Right renal cortex interstitium (tissue), 3 donors: Measurements from ENCODE around the gene ZNRD2. TPM values are rescaled to one million over a fixed set of nuclear protein-coding genes. Genes with fewer than 3 reads are reported as not detected.

ENCODE experiments used
- DNase-seq, 3 donors: peaks; one replicate each; pipeline ENCODE4 v3.0.0-alpha.2; 2013; ENCODE audit warnings: low read depth in 3 of 3, low spot score in 2 of 3
- polyA plus RNA-seq, 3 donors: library from polyadenylated mRNA; unstranded; fragments of 120-200 nt; gene quantifications; one replicate each; pipeline ENCODE4 v1.2.1, GENCODE V29; 2013; ENCODE audit not compliant: insufficient read length in 3 of 3

Gene ZNRD2
- polyA plus RNA-seq, 3 donors: 42.9 to 49.8 (median 43.2) TPM

- no peak for DNase-seq
Observed at GRCh38 chr11:65620666-65621065, 50.4 kb downstream of the ZNRD2 start.

- DNase-seq: no peak
Observed at GRCh38 chr11:65621460-65621859, 51.2 kb downstream of the ZNRD2 start.

Other genes starting within 250 kb of the ZNRD2 start
- gene DPF2, start 236.6 kb upstream of the ZNRD2 start, polyA plus RNA-seq: 10 to 100 TPM; 76.7 to 88.5 (median 81.3) TPM
- under 1 TPM; 0.62 to 0.69 (median 0.64) TPM for gene TIGD3, start 215.7 kb upstream of the ZNRD2 start, polyA plus RNA-seq
- 1 to 10 TPM; 5.0 to 6.0 (median 5.2) TPM for gene SLC25A45, start 187.8 kb upstream of the ZNRD2 start, polyA plus RNA-seq
- gene FRMD8, start 183.8 kb upstream of the ZNRD2 start, polyA plus RNA-seq: 10 to 100 TPM; 15.5 to 17.8 (median 15.6) TPM
- gene NEAT1, start 147.7 kb upstream of the ZNRD2 start, polyA plus RNA-seq: 100 to 1,000 TPM in 2 of 3 donors, 10 to 100 TPM in 1; 98.2 to 228 (median 107) TPM
- 1,000 to 10,000 TPM in 1 of 3 donors, 100 to 1,000 TPM in 2; 444 to 1,042 (median 635) TPM for gene MALAT1, start 71.4 kb upstream of the ZNRD2 start, polyA plus RNA-seq
- gene SCYL1, start 45.4 kb upstream of the ZNRD2 start, polyA plus RNA-seq: 10 to 100 TPM; 60.9 to 68.7 (median 65.3) TPM
- 100 to 1,000 TPM in 1 of 3 donors, 10 to 100 TPM in 2; 88.3 to 101 (median 89.4) TPM for gene LTBP3, start 12.1 kb upstream of the ZNRD2 start, polyA plus RNA-seq
- 10 to 100 TPM; 15.8 to 22.8 (median 21.7) TPM for gene FAM89B, start 2.1 kb downstream of the ZNRD2 start, polyA plus RNA-seq
- 10 to 100 TPM in 2 of 3 donors, 1 to 10 TPM in 1; 9.4 to 12.3 (median 11.0) TPM for gene EHBP1L1, start 5.6 kb downstream of the ZNRD2 start, polyA plus RNA-seq
- under 1 TPM in 1 of 3 donors, not detected in 2; 0.21 TPM for gene KCNK7, start 25.3 kb downstream of the ZNRD2 start, polyA plus RNA-seq
- 10 to 100 TPM; 29.4 to 37.2 (median 31.0) TPM for gene MAP3K11, start 43.7 kb downstream of the ZNRD2 start, polyA plus RNA-seq
- 10 to 100 TPM; 22.2 to 25.1 (median 23.1) TPM for gene PCNX3, start 45.3 kb downstream of the ZNRD2 start, polyA plus RNA-seq
- gene SIPA1, start 67.6 kb downstream of the ZNRD2 start, polyA plus RNA-seq: 10 to 100 TPM; 22.5 to 30.5 (median 24.7) TPM
- 10 to 100 TPM; 42.6 to 47.1 (median 44.2) TPM for gene RELA, start 92.4 kb downstream of the ZNRD2 start, polyA plus RNA-seq
- 10 to 100 TPM; 64.9 to 72.9 (median 69.0) TPM for gene KAT5, start 141.8 kb downstream of the ZNRD2 start, polyA plus RNA-seq
- gene RNASEH2C, start 150.3 kb downstream of the ZNRD2 start, polyA plus RNA-seq: 10 to 100 TPM; 28.3 to 39.1 (median 35.1) TPM
- 1 to 10 TPM; 5.3 to 6.3 (median 5.5) TPM for gene AP5B1, start 210.5 kb downstream of the ZNRD2 start, polyA plus RNA-seq
- 10 to 100 TPM in 2 of 3 donors, 1 to 10 TPM in 1; 9.3 to 12.8 (median 12.6) TPM for gene OVOL1, start 216.6 kb downstream of the ZNRD2 start, polyA plus RNA-seq